DOHH2 (cell line): Measurements from ENCODE around the gene ABI3BP.

Experiments
- H3F3A ChIP-seq: fragments of 200-600 bp; sonication (generic), shearing (Covaris generic); 2 replicates; pipeline ENCODE4 v1.6.0; 2016; ENCODE audit warnings: antibody characterized with exemption, mild to moderate bottlenecking; ENCODE audit not compliant: control insufficient read depth, insufficient read depth
- H3K27ac ChIP-seq: fragments of 200-600 bp; sonication (generic); 2 replicates; pipeline ENCODE4 v1.5.1; 2014; ENCODE audit warnings: low read depth, mild to moderate bottlenecking, low read length, moderate library complexity
- H3K27me3 ChIP-seq: fragments of 200-600 bp; sonication (generic); 2 replicates; pipeline ENCODE4 v1.6.1; 2014; ENCODE audit warnings: mild to moderate bottlenecking, low read length, mixed read lengths; ENCODE audit not compliant: control insufficient read depth
- H3K36me3 ChIP-seq: fragments of 200-600 bp; sonication (generic); 2 replicates; pipeline ENCODE4 v1.6.1; 2014; ENCODE audit warnings: mild to moderate bottlenecking, low read length, moderate library complexity, mixed read lengths; ENCODE audit not compliant: control insufficient read depth
- H3K4me1 ChIP-seq: fragments of 200-600 bp; sonication (generic); 2 replicates; pipeline ENCODE4 v1.6.1; 2014; ENCODE audit warnings: mild to moderate bottlenecking, low read length, mixed read lengths; ENCODE audit not compliant: control insufficient read depth
- H3K4me2 ChIP-seq: fragments of 200-600 bp; sonication (generic); 2 replicates; pipeline ENCODE4 v1.6.0; 2014; ENCODE audit warnings: mild to moderate bottlenecking, low read length, moderate library complexity
- H3K4me3 ChIP-seq: fragments of 200-600 bp; sonication (generic); 2 replicates; pipeline ENCODE4 v1.5.1; 2014; ENCODE audit warnings: mild to moderate bottlenecking, low read length, mixed read lengths
- H3K79me2 ChIP-seq: fragments of 200-600 bp; sonication (generic); 2 replicates; pipeline ENCODE4 v1.6.1; 2014; ENCODE audit warnings: mild to moderate bottlenecking, low read length, mixed read lengths; ENCODE audit not compliant: control insufficient read depth
- H3K9me2 ChIP-seq: fragments of 200-600 bp; sonication (generic); replicated peaks from 2 replicates; pipeline ENCODE4 v1.6.1; 2014; ENCODE audit warnings: mild to moderate bottlenecking, low read length, mixed read lengths; ENCODE audit not compliant: control insufficient read depth
- H3K9me3 ChIP-seq: fragments of 200-600 bp; sonication (generic); 2 replicates; pipeline ENCODE4 v1.6.1; 2014; ENCODE audit warnings: antibody characterized with exemption, low read length, mixed read lengths; ENCODE audit not compliant: control insufficient read depth, insufficient read depth
- H4K20me1 ChIP-seq: fragments of 200-600 bp; sonication (generic); 2 replicates; pipeline ENCODE4 v1.6.0; 2014; ENCODE audit warnings: low read depth, mild to moderate bottlenecking, antibody characterized with exemption, low read length, moderate library complexity; ENCODE audit not compliant: control insufficient read depth, insufficient read depth
- EZH2phosphoT487 ChIP-seq: fragments of 200-600 bp; sonication (generic); IDR thresholded peaks from 2 replicates; pipeline ENCODE4 v1.6.1; 2017; ENCODE audit warnings: borderline replicate concordance, mild to moderate bottlenecking, antibody characterized with exemption, low read length, moderate library complexity, mixed read lengths
- TF ChIP-seq, protein P1 (sequence below): fragments of 200-600 bp; sonication (generic); IDR thresholded peaks from one replicate; pipeline ENCODE4 v1.5.1; 2014; ENCODE audit warnings: antibody characterized with exemption, mild to moderate bottlenecking, low read depth, low read length; ENCODE audit not compliant: poor library complexity, severe bottlenecking

Gene ABI3BP

GRCh38 chr3:100717637-100718487, 275.4 kb downstream of the ABI3BP start:
- no peaks in the 10 kb centered on the region for H3K9me3 ChIP-seq
- H3K4me3 ChIP-seq = no peak overlapping the region
- TF ChIP-seq EZH2phosphoT487 = no peak
- TF ChIP-seq, protein P1, sequence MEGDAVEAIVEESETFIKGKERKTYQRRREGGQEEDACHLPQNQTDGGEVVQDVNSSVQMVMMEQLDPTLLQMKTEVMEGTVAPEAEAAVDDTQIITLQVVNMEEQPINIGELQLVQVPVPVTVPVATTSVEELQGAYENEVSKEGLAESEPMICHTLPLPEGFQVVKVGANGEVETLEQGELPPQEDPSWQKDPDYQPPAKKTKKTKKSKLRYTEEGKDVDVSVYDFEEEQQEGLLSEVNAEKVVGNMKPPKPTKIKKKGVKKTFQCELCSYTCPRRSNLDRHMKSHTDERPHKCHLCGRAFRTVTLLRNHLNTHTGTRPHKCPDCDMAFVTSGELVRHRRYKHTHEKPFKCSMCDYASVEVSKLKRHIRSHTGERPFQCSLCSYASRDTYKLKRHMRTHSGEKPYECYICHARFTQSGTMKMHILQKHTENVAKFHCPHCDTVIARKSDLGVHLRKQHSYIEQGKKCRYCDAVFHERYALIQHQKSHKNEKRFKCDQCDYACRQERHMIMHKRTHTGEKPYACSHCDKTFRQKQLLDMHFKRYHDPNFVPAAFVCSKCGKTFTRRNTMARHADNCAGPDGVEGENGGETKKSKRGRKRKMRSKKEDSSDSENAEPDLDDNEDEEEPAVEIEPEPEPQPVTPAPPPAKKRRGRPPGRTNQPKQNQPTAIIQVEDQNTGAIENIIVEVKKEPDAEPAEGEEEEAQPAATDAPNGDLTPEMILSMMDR = no peak
- H3K4me1 ChIP-seq = no peaks in the 10 kb centered on the region
- H3K27ac ChIP-seq = no peak overlapping the region
- no peaks in the 10 kb centered on the region for H3F3A ChIP-seq
- H3K79me2 ChIP-seq = peaks cover 69% of the 10 kb centered on the region
- H3K9me2 ChIP-seq = no peaks in the 10 kb centered on the region
- peaks cover 90% of the 10 kb centered on the region for H3K36me3 ChIP-seq
- no peak overlapping the region for H3K4me2 ChIP-seq
- H3K27me3 ChIP-seq = no peaks in the 10 kb centered on the region
- H4K20me1 ChIP-seq = 0 out of 2 replicates have a peak, but pooled peaks cover 4% of the 10 kb centered on the region

- H3K27me3 ChIP-seq = no peaks in the 10 kb centered on the region
- H3K79me2 ChIP-seq = peaks cover 77% of the 10 kb centered on the region
- TF ChIP-seq, protein P1 = no peak
- no peak for TF ChIP-seq EZH2phosphoT487
- no peaks in the 10 kb centered on the region for H3K9me3 ChIP-seq
- no peaks in the 10 kb centered on the region for H3K9me2 ChIP-seq
- 0 out of 2 replicates have a peak, but pooled peaks cover 4% of the 10 kb centered on the region for H4K20me1 ChIP-seq
- no peak overlapping the region for H3K27ac ChIP-seq
- peaks cover 87% of the 10 kb centered on the region for H3K36me3 ChIP-seq
- no peaks in the 10 kb centered on the region for H3K4me1 ChIP-seq
- H3K4me3 ChIP-seq = no peak overlapping the region
- no peak overlapping the region for H3K4me2 ChIP-seq
- H3F3A ChIP-seq = no peaks in the 10 kb centered on the region
These were observed 276.2 kb downstream of the ABI3BP start for GRCh38 chr3:100717063-100717462.

DNA sequence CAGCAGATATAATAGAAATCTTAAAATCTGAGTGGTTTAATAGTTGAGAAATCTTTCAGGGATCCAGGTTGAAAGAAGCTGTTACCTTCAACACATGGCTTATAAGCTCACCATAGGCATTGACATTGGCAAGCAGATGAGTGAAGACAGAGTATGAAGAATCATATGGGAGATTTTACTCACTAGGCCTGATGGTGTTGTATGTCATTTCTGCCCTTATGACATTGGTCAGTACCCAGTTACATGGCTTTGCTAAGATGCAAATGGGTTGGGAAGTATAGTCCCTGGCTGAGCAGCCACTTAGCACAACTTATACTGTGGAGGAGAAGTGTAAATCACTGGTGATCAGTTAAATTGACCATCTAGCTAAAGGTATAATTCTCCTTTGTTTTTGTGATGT, 278.0 kb downstream of the ABI3BP start:
- H3K4me2 ChIP-seq = no peak overlapping the region
- H3K4me1 ChIP-seq = peaks cover 12% of the 10 kb centered on the region
- no peak overlapping the region for H3K27ac ChIP-seq
- H3K9me3 ChIP-seq = no peaks in the 10 kb centered on the region
- H3F3A ChIP-seq = 0 out of 2 replicates have a peak, but pooled peaks cover 3% of the 10 kb centered on the region
- no peaks in the 10 kb centered on the region for H3K9me2 ChIP-seq
- TF ChIP-seq EZH2phosphoT487 = no peak
- TF ChIP-seq, protein P1 = no peak
- H3K4me3 ChIP-seq = no peak overlapping the region
- H3K79me2 ChIP-seq = peaks cover 92% of the 10 kb centered on the region
- no peaks in the 10 kb centered on the region for H3K27me3 ChIP-seq
- H3K36me3 ChIP-seq = peaks cover 84% of the 10 kb centered on the region
- H4K20me1 ChIP-seq = peaks cover 11% of the 10 kb centered on the region; the same call in 1 of the 2 replicates
